GM12864 (cell line): Measurements from ENCODE around the gene TMEM151B.

Experiments
- DNase-seq: peaks from one replicate; pipeline ENCODE4 v3.0.0-alpha.2; 2011; ENCODE audit warnings: low read depth
- H3K4me3 ChIP-seq: 2 replicates; pipeline ENCODE4 v1.5.1; 2011; ENCODE audit warnings: mild to moderate bottlenecking, low read depth, low read length, control low read depth
- TF ChIP-seq, protein P1 (sequence below): IDR thresholded peaks from 2 replicates; pipeline ENCODE4 v1.5.1; 2011; ENCODE audit warnings: low read depth, mild to moderate bottlenecking, moderate library complexity, low read length, control low read depth, inconsistent platforms; ENCODE audit errors: missing control alignments

TMEM151B gene

GRCh38 chr6:44234101-44235025, 35.9 kb upstream of the TMEM151B start:
- H3K4me3 ChIP-seq, result no peak overlapping the region
- no peak for DNase-seq
- TF ChIP-seq, protein P1, sequence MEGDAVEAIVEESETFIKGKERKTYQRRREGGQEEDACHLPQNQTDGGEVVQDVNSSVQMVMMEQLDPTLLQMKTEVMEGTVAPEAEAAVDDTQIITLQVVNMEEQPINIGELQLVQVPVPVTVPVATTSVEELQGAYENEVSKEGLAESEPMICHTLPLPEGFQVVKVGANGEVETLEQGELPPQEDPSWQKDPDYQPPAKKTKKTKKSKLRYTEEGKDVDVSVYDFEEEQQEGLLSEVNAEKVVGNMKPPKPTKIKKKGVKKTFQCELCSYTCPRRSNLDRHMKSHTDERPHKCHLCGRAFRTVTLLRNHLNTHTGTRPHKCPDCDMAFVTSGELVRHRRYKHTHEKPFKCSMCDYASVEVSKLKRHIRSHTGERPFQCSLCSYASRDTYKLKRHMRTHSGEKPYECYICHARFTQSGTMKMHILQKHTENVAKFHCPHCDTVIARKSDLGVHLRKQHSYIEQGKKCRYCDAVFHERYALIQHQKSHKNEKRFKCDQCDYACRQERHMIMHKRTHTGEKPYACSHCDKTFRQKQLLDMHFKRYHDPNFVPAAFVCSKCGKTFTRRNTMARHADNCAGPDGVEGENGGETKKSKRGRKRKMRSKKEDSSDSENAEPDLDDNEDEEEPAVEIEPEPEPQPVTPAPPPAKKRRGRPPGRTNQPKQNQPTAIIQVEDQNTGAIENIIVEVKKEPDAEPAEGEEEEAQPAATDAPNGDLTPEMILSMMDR, result peak; percentile 75

DNA sequence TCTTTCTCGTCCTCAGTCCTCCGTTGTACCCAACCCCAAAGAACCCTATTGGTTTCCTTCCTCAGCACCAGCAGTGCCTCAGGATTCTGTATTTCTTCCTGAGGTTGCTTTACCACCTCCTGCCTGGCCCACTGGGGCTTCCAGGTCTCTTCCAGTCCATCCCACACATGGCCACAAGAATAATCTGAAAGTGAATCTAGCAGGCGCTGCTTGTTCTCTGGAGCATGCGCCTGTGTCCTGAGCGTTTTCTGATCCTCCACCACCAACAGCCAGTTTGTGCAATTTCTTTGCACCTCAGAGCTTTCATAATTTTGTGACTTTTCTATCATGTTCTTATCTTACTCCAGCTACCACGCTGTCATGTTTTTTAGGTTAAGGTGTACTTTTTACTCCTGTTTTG, 35.0 kb upstream of the TMEM151B start:
- no peak overlapping the region for H3K4me3 ChIP-seq
- DNase-seq, result no peak
- TF ChIP-seq, protein P1, result no peak

DNA sequence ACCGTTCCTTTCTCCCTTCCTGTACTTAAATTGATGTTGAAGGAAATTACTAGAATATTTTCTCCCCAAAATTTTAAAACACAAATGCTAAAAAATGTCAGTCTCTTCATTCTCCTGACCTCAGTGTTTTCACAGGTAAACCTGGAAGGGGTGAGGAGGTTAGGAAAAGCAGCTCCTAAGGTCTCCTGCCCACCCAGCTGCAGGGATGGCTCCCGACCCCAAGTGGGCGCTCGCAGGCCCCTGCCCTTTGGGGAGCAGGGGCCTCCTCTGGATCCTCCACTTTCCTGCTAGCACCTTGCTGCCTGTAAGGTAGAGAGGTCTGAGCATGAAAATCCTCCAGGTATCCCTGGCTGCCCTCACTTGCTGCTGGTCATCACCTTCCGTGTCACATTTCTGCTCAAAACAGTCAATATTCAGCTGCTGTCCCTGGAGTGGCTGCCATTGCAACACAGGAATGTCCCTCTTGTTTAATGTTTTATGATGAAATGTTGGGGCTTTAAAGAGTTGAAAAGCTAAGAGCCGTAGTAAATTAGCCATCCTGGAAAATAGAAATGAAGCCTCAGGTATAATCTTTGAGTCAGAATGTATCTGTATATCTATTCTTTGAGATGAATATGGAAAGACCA, 34.2 kb upstream of the TMEM151B start:
- no peak for DNase-seq
- TF ChIP-seq, protein P1, result no peak
- H3K4me3 ChIP-seq, result no peak overlapping the region

DNA sequence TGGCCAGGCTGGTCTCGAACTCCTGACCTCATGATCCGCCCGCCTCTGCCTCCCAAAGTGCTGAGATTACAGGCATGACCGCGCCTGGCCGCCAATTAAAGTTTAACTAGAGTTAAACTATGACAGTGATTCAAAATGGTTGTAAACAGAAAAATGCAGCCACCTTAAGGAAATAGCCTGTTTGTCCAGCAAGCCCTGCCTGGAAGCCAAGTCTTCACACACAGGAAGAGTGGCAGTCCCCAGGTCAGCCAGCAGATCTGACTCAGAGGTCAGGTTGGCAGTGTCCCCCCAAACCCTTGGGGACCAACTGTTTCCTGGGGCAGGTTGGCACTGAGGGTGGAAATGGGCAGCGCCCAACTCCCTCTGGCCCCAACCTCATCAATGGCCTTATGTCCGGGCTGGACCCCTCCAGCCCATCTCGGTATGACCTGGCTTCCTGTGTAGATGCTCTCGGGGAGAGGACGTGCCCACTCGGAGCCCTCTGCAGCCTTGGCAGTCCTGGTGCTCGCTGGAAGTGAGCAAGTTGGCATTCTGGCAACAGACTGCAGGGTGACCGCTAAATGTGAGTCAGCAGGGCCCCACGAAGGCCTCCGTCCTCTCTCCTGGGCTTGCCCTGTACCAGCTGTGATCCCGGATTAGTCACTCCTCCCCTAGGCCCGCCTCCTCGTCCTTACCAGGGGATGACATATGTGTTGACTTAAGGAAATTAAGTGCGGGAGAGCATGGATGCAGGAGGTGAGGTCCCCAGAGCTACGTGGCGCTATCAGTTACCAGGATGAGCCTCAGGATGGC, 33.0 kb upstream of the TMEM151B start:
- H3K4me3 ChIP-seq, result peak overlapping the region; percentile 55
- DNase-seq, result no peak
- TF ChIP-seq, protein P1, result no peak

DNA sequence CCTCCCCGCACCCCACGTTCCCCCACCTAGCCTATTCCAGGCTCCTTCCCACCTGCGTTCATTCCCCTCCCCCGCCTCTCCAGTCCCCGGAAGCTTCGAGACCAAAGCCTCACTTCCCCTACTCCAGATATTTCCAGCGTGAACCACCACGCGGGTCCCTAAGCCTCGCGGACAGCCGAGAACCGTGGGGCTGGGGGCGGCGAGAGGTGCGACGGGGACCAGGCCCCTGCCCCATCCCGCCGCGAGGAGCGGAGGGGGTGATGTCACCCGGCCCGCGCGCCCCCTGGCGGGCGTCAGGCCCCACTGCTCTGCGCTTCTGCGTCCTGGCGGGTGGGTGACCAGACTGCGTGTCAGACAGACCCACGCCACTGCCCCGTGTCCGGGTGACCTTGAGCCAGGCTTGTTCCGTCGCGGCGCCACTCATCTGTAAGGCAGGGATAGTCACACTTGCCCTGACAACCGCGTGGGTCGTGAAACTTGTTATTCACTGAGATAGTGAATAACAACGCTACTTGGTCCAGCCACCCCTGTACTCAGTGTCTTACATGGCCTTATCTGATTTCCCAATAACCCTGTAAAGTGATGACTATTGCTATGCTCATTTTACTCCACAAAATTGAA, 32.3 kb upstream of the TMEM151B start:
- H3K4me3 ChIP-seq, result peak overlapping the region; percentile 55

GRCh38 chr6:44238687-44239350, 31.4 kb upstream of the TMEM151B start:
- no peak overlapping the region for H3K4me3 ChIP-seq

More for the DNA sequence above, 32.3 kb upstream of the TMEM151B start:
- no peak for DNase-seq
- TF ChIP-seq, protein P1, result peak; percentile 98

More at GRCh38 chr6:44238687-44239350, 31.4 kb upstream of the TMEM151B start:
- TF ChIP-seq, protein P1, result no peak
- no peak for DNase-seq
